SU-DHL-6 (cell line): ENCODE measurements around the gene ENTR1.

ENCODE experiments used
- H2AFZ ChIP-seq: fragments of 200-600 bp; sonication (generic); 2 replicates; pipeline ENCODE4 v1.6.1; 2014; ENCODE audit warnings: low read depth, mild to moderate bottlenecking, moderate library complexity, mixed read lengths, antibody characterized with exemption, low read length; ENCODE audit not compliant: severe bottlenecking
- H3F3A ChIP-seq: fragments of 200-600 bp; shearing (Covaris generic); 2 replicates; pipeline ENCODE4 v1.6.0; 2016; ENCODE audit warnings: antibody characterized with exemption, mild to moderate bottlenecking; ENCODE audit not compliant: insufficient read depth
- H3K27ac ChIP-seq: fragments of 200-600 bp; sonication (generic); 2 replicates; pipeline ENCODE4 v1.5.1; 2016; ENCODE audit warnings: low read depth, mild to moderate bottlenecking, low read length, moderate library complexity, mixed read lengths
- H3K27me3 ChIP-seq: fragments of 200-600 bp; sonication (generic), shearing (Covaris generic); 2 replicates; pipeline ENCODE4 v1.6.0; 2014; ENCODE audit warnings: mild to moderate bottlenecking, low read length
- H3K36me3 ChIP-seq: fragments of 200-600 bp; sonication (generic); 2 replicates; pipeline ENCODE4 v1.6.1; 2014; ENCODE audit warnings: mild to moderate bottlenecking, low read length, mixed read lengths
- H3K4me2 ChIP-seq: fragments of 300-600, 200-600 bp; shearing (Covaris generic), sonication (generic); 2 replicates; pipeline ENCODE4 v1.6.0; 2014; ENCODE audit warnings: low read length, low read depth, mild to moderate bottlenecking; ENCODE audit not compliant: poor library complexity, severe bottlenecking
- H3K4me3 ChIP-seq: fragments of 200-600 bp; sonication (generic); 2 replicates; pipeline ENCODE4 v1.5.1; 2014; ENCODE audit warnings: antibody characterized with exemption, low read length, mild to moderate bottlenecking, mixed read lengths; ENCODE audit not compliant: insufficient read depth, poor library complexity, severe bottlenecking
- H3K79me2 ChIP-seq: fragments of 200-600 bp; sonication (generic); 2 replicates; pipeline ENCODE4 v1.6.1; 2014; ENCODE audit warnings: mild to moderate bottlenecking, low read length, moderate library complexity; ENCODE audit not compliant: insufficient read depth
- H3K9ac ChIP-seq: fragments of 200-600 bp; sonication (generic); 2 replicates; pipeline ENCODE4 v1.7.0; 2014; ENCODE audit warnings: mild to moderate bottlenecking, low read length
- H3K9me2 ChIP-seq: fragments of 200-600 bp; sonication (generic); replicated peaks from 2 replicates; pipeline ENCODE4 v1.6.1; 2014; ENCODE audit warnings: low read length; ENCODE audit not compliant: insufficient read depth
- H3K9me3 ChIP-seq: fragments of 200-600 bp; sonication (generic); 2 replicates; pipeline ENCODE4 v1.6.1; 2014; ENCODE audit warnings: low read length, mixed read lengths; ENCODE audit not compliant: insufficient read depth
- H4K20me1 ChIP-seq: fragments of 200-600 bp; sonication (generic); 2 replicates; pipeline ENCODE4 v1.6.1; 2014; ENCODE audit warnings: low read depth, mild to moderate bottlenecking, antibody characterized with exemption, low read length, moderate library complexity, mixed read lengths
- CTCF ChIP-seq: fragments of 200-600 bp; sonication (generic); IDR thresholded peaks from one replicate; pipeline ENCODE4 v1.5.1; 2017; ENCODE audit warnings: antibody characterized with exemption, mild to moderate bottlenecking, low read length, moderate library complexity; ENCODE audit not compliant: insufficient read depth, poor library complexity, severe bottlenecking
- EZH2phosphoT487 ChIP-seq: fragments of 200-600 bp; sonication (generic), shearing (Covaris generic); conservative IDR thresholded peaks from 2 replicates; pipeline ENCODE4 v1.6.1; 2018; ENCODE audit warnings: mild to moderate bottlenecking, antibody characterized with exemption, low read length, moderate library complexity, mixed read lengths

Gene ENTR1

GRCh38 chr9:136353757-136354488, 56.5 kb downstream of the ENTR1 start:
- Histone ChIP-seq H3K4me2 (no peak overlapping the region), H3K9ac (no peak overlapping the region), H4K20me1 (no peaks in the 10 kb centered on the region), H2AFZ (no peak overlapping the region), H3K9me2 (no peaks in the 10 kb centered on the region), H3K36me3 (no peaks in the 10 kb centered on the region), H3K27ac (no peak overlapping the region), H3K27me3 (no peaks in the 10 kb centered on the region), H3K9me3 (no peaks in the 10 kb centered on the region), H3K79me2 (no peaks in the 10 kb centered on the region), H3F3A (no peaks in the 10 kb centered on the region), H3K4me3 (no peak overlapping the region)
- no peak for TF ChIP-seq EZH2phosphoT487

GRCh38 chr9:136353088-136353487, 57.3 kb downstream of the ENTR1 start:
- H3K27ac ChIP-seq = no peak overlapping the region
- no peak overlapping the region for H3K4me2 ChIP-seq
- TF ChIP-seq CTCF (no peak), EZH2phosphoT487 (no peak)
- H3K79me2 ChIP-seq = no peaks in the 10 kb centered on the region
- no peaks in the 10 kb centered on the region for H3K27me3 ChIP-seq
- H4K20me1 ChIP-seq = no peaks in the 10 kb centered on the region
- H3F3A ChIP-seq = no peaks in the 10 kb centered on the region
- H3K36me3 ChIP-seq = no peaks in the 10 kb centered on the region
- H3K9me3 ChIP-seq = no peaks in the 10 kb centered on the region
- no peaks in the 10 kb centered on the region for H3K9me2 ChIP-seq
- H3K9ac ChIP-seq = no peak overlapping the region
- no peak overlapping the region for H2AFZ ChIP-seq
- H3K4me3 ChIP-seq = no peak overlapping the region

DNA sequence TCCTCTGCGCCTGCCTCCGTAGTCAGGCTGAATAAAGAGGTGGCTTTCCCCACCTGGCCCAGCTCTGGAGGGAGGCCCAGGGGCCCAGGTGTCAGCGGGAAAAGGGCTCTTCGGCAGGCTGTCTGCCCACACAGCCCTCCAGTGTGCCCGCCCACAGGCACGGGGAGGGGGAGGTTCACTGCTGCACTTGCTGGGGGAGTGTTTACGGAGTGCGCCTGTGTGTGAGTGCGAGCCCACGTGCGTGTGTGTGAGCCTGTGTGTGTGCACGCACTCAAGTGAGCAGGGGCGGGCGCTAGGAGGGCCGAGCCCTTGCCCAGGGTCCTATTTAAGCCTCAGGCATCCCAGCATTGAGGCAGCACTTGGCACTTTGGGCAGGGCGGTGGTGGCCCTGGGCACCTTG, 57.7 kb downstream of the ENTR1 start:
- no peak overlapping the region for H3K9ac ChIP-seq
- no peak overlapping the region for H3K4me2 ChIP-seq
- H3K9me2 ChIP-seq = no peaks in the 10 kb centered on the region
- TF ChIP-seq EZH2phosphoT487 = no peak
- TF ChIP-seq CTCF = no peak
- H3K9me3 ChIP-seq = no peaks in the 10 kb centered on the region
- H3F3A ChIP-seq = no peaks in the 10 kb centered on the region
- no peaks in the 10 kb centered on the region for H3K36me3 ChIP-seq
- no peaks in the 10 kb centered on the region for H4K20me1 ChIP-seq
- no peaks in the 10 kb centered on the region for H3K79me2 ChIP-seq
- H3K4me3 ChIP-seq = no peak overlapping the region
- H3K27ac ChIP-seq = no peak overlapping the region
- H3K27me3 ChIP-seq = no peaks in the 10 kb centered on the region
- no peak overlapping the region for H2AFZ ChIP-seq
